Measurements from ENCODE around the gene WFIKKN2.

GRCh38 chr17:50872710-50873424, 37.5 kb downstream of the WFIKKN2 start:
- TF ChIP-seq EZH2 (IDR thresholded peaks at IDR 0.05), result no peak
- TF ChIP-seq POLR2AphosphoS5 (IDR thresholded peaks at IDR 0.05; ENCODE audit: borderline replicate concordance, low read depth, low read length), result no peak
- TF ChIP-seq FOXP2 (optimal IDR thresholded peaks at IDR 0.05; ENCODE audit: control extremely low read depth, extremely low read length, insufficient read depth), result no peak

All from SK-N-MC (cell line).